ENCODE results near the gene SLX1A. TPM values are rescaled to one million over a fixed set of nuclear protein-coding genes. Genes with fewer than 3 reads are reported as not detected.
A peak's percentile ranks its signal among the peaks of the same experiment; 100 is the strongest.
"Not testable (repeated sequence)": the region's sequence is repeated elsewhere in the genome, so short reads cannot be mapped to it uniquely, and the experiment has no call there.

Gene SLX1A
- total and polyA plus RNA-seq, 2 of the 4 experiments (the other 2 are of a cell fraction) = 8.4 to 35.1 TPM

GRCh38 chr16:30173054-30173453, 20.6 kb upstream of the SLX1A start:
- Histone ChIP-seq H3K56ac (ENCODE audit: extremely low read depth, insufficient read depth, low read length) (no peak overlapping the region), H2BK5ac (ENCODE audit: low read depth, low read length, poor library complexity, severe bottlenecking) (no peak overlapping the region), H3K79me1 (ENCODE audit: low read depth in 1 of 2, low read length in 2 of 2) (no peaks in the 10 kb centered on the region), H2BK20ac (ENCODE audit: low read depth, low read length) (no peak overlapping the region), H4K20me1 (ENCODE audit: insufficient read depth, low read length) (no peaks in the 10 kb centered on the region), H2AFZ (replicated peaks; ENCODE audit: low read length, poor library complexity) (no peak overlapping the region), H3K9me3 (ENCODE audit: control insufficient read depth, insufficient read depth, low read length) (no peaks in the 10 kb centered on the region), H3K4me2 (ENCODE audit: low read depth, low read length) (no peak overlapping the region), H3K9ac (ENCODE audit: low read depth, low read length) (no peak overlapping the region), H3K18ac (ENCODE audit: low read depth, low read length) (no peak overlapping the region), H2BK15ac (ENCODE audit: low read depth, low read length) (no peak overlapping the region), H3K4me3 (ENCODE audit: insufficient read depth, low read depth, low read length) (no peak overlapping the region), H3K27me3 (ENCODE audit: control insufficient read depth, insufficient read depth, low read length) (peaks cover 3% of the 10 kb centered on the region; the same call in 1 of the 2 replicates), H4K91ac (ENCODE audit: insufficient read depth, low read depth, low read length) (no peak overlapping the region), H3K9me1 (ENCODE audit: insufficient read depth, low read length) (no peaks in the 10 kb centered on the region), H3K4ac (ENCODE audit: low read depth, low read length) (no peak overlapping the region), H3K4me1 (ENCODE audit: control insufficient read depth, insufficient read depth, low read length) (no peaks in the 10 kb centered on the region), H3K27ac (ENCODE audit: insufficient read depth, low read length) (no peak overlapping the region), H2AK9ac (replicated peaks; ENCODE audit: low read depth, low read length, poor library complexity) (no peak overlapping the region), H2AK5ac (ENCODE audit: low read depth, low read length) (no peak overlapping the region), H3K36me3 (ENCODE audit: control insufficient read depth, insufficient read depth, low read length) (no peaks in the 10 kb centered on the region), H4K5ac (ENCODE audit: low read depth, low read length) (no peak overlapping the region), H3K14ac (replicated peaks; ENCODE audit: low read depth, low read length) (no peak overlapping the region), H4K8ac (ENCODE audit: low read depth in 2 of 2, low read length in 2 of 2) (no peak overlapping the region), H2BK120ac (ENCODE audit: low read depth, low read length) (no peak overlapping the region), H3K23ac (ENCODE audit: low read depth, low read length) (no peak overlapping the region)
- ChIA-PET POLR2A (ENCODE audit: unreplicated experiment) (interaction anchor here (0.6 kb wide), 1 partner anchor 15 kb away, joined by 10 read pairs; no protein-coding TSS in a partner anchor), CTCF (no interaction called here)
- dilution Hi-C loops (cut with HindIII; ENCODE audit: low sequenced_read_pairs, unreplicated experiment) = no loop called here
- in situ Hi-C loops (cut with MboI; ENCODE audit: low sequenced_read_pairs) = no loop called here
- intact Hi-C loops (cut with micrococcal nuclease) = no loop called here
- no CpG with 5 or more reads among the region's 7 CpGs for WGBS, 2 experiments (ENCODE audit: extremely low coverage in 2 of 2, insufficient read length in 1 of 2)
- ATAC-seq (ENCODE audit: low read depth) (no peak), DNase-seq (no peak)
- TF ChIP-seq CEBPB (IDR thresholded peaks at IDR 0.05; ENCODE audit: low read depth, low read length) (peak; percentile 41), BHLHE40 (IDR thresholded peaks at IDR 0.05; ENCODE audit: low read depth, low read length) (no peak), SMC3 (IDR thresholded peaks at IDR 0.05; ENCODE audit: low read depth, low read length) (no peak), RFX5 (IDR thresholded peaks at IDR 0.05; ENCODE audit: low read depth, low read length) (no peak), RCOR1 (IDR thresholded peaks at IDR 0.05; ENCODE audit: insufficient replicate concordance, low read length) (no peak), MAZ (IDR thresholded peaks at IDR 0.05; ENCODE audit: borderline replicate concordance, low read depth, low read length) (no peak)
- TF ChIP-seq, protein P1, sequence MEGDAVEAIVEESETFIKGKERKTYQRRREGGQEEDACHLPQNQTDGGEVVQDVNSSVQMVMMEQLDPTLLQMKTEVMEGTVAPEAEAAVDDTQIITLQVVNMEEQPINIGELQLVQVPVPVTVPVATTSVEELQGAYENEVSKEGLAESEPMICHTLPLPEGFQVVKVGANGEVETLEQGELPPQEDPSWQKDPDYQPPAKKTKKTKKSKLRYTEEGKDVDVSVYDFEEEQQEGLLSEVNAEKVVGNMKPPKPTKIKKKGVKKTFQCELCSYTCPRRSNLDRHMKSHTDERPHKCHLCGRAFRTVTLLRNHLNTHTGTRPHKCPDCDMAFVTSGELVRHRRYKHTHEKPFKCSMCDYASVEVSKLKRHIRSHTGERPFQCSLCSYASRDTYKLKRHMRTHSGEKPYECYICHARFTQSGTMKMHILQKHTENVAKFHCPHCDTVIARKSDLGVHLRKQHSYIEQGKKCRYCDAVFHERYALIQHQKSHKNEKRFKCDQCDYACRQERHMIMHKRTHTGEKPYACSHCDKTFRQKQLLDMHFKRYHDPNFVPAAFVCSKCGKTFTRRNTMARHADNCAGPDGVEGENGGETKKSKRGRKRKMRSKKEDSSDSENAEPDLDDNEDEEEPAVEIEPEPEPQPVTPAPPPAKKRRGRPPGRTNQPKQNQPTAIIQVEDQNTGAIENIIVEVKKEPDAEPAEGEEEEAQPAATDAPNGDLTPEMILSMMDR (conservative IDR thresholded peaks at IDR 0.05; ENCODE audit: low read depth, low read length) = no peak
- BruUV-seq (replicated peaks) = no TSS peak

- H4K20me1 ChIP-seq (ENCODE audit: insufficient read depth, low read length); H4K91ac ChIP-seq (ENCODE audit: insufficient read depth, low read depth, low read length); H4K5ac ChIP-seq (ENCODE audit: low read depth, low read length); DNase-seq; POLR2A ChIA-PET (ENCODE audit: unreplicated experiment); H3K9me3 ChIP-seq (ENCODE audit: control insufficient read depth, insufficient read depth, low read length); H3K4me1 ChIP-seq (ENCODE audit: control insufficient read depth, insufficient read depth, low read length); H2AFZ ChIP-seq (replicated peaks; ENCODE audit: low read length, poor library complexity); H3K27me3 ChIP-seq (ENCODE audit: control insufficient read depth, insufficient read depth, low read length); H3K4ac ChIP-seq (ENCODE audit: low read depth, low read length); H3K14ac ChIP-seq (replicated peaks; ENCODE audit: low read depth, low read length); H2AK9ac ChIP-seq (replicated peaks; ENCODE audit: low read depth, low read length, poor library complexity); H4K8ac ChIP-seq (ENCODE audit: low read depth in 2 of 2, low read length in 2 of 2); H2BK120ac ChIP-seq (ENCODE audit: low read depth, low read length); intact Hi-C loops (cut with micrococcal nuclease); H3K4me3 ChIP-seq (ENCODE audit: insufficient read depth, low read depth, low read length); dilution Hi-C loops (cut with HindIII; ENCODE audit: low sequenced_read_pairs, unreplicated experiment); H3K18ac ChIP-seq (ENCODE audit: low read depth, low read length); H3K23ac ChIP-seq (ENCODE audit: low read depth, low read length); ATAC-seq (ENCODE audit: low read depth); H3K36me3 ChIP-seq (ENCODE audit: control insufficient read depth, insufficient read depth, low read length); H3K79me1 ChIP-seq (ENCODE audit: low read depth in 1 of 2, low read length in 2 of 2); H2BK15ac ChIP-seq (ENCODE audit: low read depth, low read length); H3K56ac ChIP-seq (ENCODE audit: extremely low read depth, insufficient read depth, low read length); H3K4me2 ChIP-seq (ENCODE audit: low read depth, low read length); H2BK5ac ChIP-seq (ENCODE audit: low read depth, low read length, poor library complexity, severe bottlenecking); H3K9me1 ChIP-seq (ENCODE audit: insufficient read depth, low read length); H2BK20ac ChIP-seq (ENCODE audit: low read depth, low read length); H2AK5ac ChIP-seq (ENCODE audit: low read depth, low read length); H3K27ac ChIP-seq (ENCODE audit: insufficient read depth, low read length); H3K9ac ChIP-seq (ENCODE audit: low read depth, low read length); BruUV-seq (replicated peaks): not testable (repeated sequence)
- in situ Hi-C loops (cut with MboI; ENCODE audit: low sequenced_read_pairs) = loop anchor here (25.0 kb wide), 1 partner anchor 235 kb away; the partner anchor contains the start of gene ZNF771
- WGBS, 2 experiments (ENCODE audit: extremely low coverage in 2 of 2, insufficient read length in 1 of 2) = no CpG with 5 or more reads among the region's 6 CpGs
- CTCF ChIA-PET = interaction anchor here (1.5 kb wide), 1 partner anchor 53 kb away, joined by 3 read pairs; no protein-coding TSS in a partner anchor
Observed at GRCh38 chr16:30176876-30177275, 16.8 kb upstream of the SLX1A start.
